GM12892 (cell line): ENCODE results near the gene FGF8.

Experiments used
- POLR2A ChIP-seq: IDR thresholded peaks from 2 replicates; pipeline ENCODE4 v1.6.1; 2011; ENCODE audit warnings: low read depth, low read length, control low read depth
- POLR2AphosphoS5 ChIP-seq: IDR thresholded peaks from 2 replicates; pipeline ENCODE4 v1.6.1; 2011; ENCODE audit warnings: low read depth, low read length, control low read depth

- TF ChIP-seq POLR2AphosphoS5 (no peak), POLR2A (no peak)
Observed at GRCh38 chr10:101762736-101763135, 13.2 kb downstream of the FGF8 start.
